Neural progenitor cell (in vitro differentiated cells): ENCODE data around the gene SLC20A1. TPM values are rescaled to one million over a fixed set of nuclear protein-coding genes. Genes with fewer than 3 reads are reported as not detected.

Experiments
- DNase-seq: peaks from one replicate; pipeline ENCODE4 v3.0.0-alpha.2; 2016; ENCODE audit warnings: low spot score
- H2AFZ ChIP-seq: fragments of 200-600 bp; sonication (generic); replicated peaks from 2 replicates; pipeline ENCODE4 v1.6.1; 2016; ENCODE audit warnings: antibody characterized with exemption
- H3F3A ChIP-seq: fragments of 200-600 bp; sonication (generic); 2 replicates; pipeline ENCODE4 v1.6.1; 2016; ENCODE audit warnings: antibody characterized with exemption, low read depth
- H3K27ac ChIP-seq: fragments of 200-600 bp; sonication (generic); 2 replicates; pipeline ENCODE4 v1.5.1; 2016; ENCODE audit warnings: mild to moderate bottlenecking
- H3K27me3 ChIP-seq: fragments of 200-600 bp; sonication (generic); 2 replicates; pipeline ENCODE4 v1.6.1; 2016; ENCODE audit warnings: mild to moderate bottlenecking, moderate library complexity
- H3K36me3 ChIP-seq: fragments of 200-600 bp; sonication (generic); 2 replicates; pipeline ENCODE4 v1.5.1; 2016
- H3K4me1 ChIP-seq: fragments of 200-600 bp; sonication (generic); 2 replicates; pipeline ENCODE4 v1.6.1; 2016; ENCODE audit warnings: mixed run types
- H3K4me2 ChIP-seq: fragments of 200-600 bp; sonication (generic); 2 replicates; pipeline ENCODE4 v1.6.1; 2016
- H3K4me3 ChIP-seq: fragments of 200-600 bp; sonication (generic); 2 replicates; pipeline ENCODE4 v1.5.1; 2016
- H3K79me2 ChIP-seq: fragments of 200-600 bp; sonication (generic); 2 replicates; pipeline ENCODE4 v1.6.1; 2016; ENCODE audit warnings: low read depth
- H3K9ac ChIP-seq: fragments of 200-600 bp; sonication (generic); 2 replicates; pipeline ENCODE4 v1.6.1; 2016
- H3K9me3 ChIP-seq: fragments of 200-600 bp; sonication (generic); 2 replicates; pipeline ENCODE4 v1.5.1; 2016; ENCODE audit warnings: low read depth
- H4K20me1 ChIP-seq: fragments of 200-600 bp; sonication (generic); 2 replicates; pipeline ENCODE4 v1.6.1; 2016; ENCODE audit warnings: low read depth
- H3K27ac Mint-ChIP-seq: 3 replicates; pipeline ENCODE4 v1.8.0; 2021; ENCODE audit warnings: mixed read lengths
- H3K27me3 Mint-ChIP-seq: 2 replicates; pipeline ENCODE4 v1.8.0; 2022; ENCODE audit warnings: low read depth, mild to moderate bottlenecking, inconsistent platforms, moderate library complexity, mixed read lengths; ENCODE audit not compliant: insufficient read depth
- H3K36me3 Mint-ChIP-seq: 3 replicates; pipeline ENCODE4 v1.8.0; 2021; ENCODE audit warnings: mixed read lengths
- H3K4me1 Mint-ChIP-seq: 3 replicates; pipeline ENCODE4 v1.8.0; 2021; ENCODE audit warnings: mixed read lengths
- H3K4me3 Mint-ChIP-seq: 3 replicates; pipeline ENCODE4 v1.8.0; 2021; ENCODE audit warnings: mild to moderate bottlenecking, moderate library complexity, mixed read lengths
- H3K9me3 Mint-ChIP-seq: 3 replicates; pipeline ENCODE4 v1.8.0; 2020; ENCODE audit warnings: mixed read lengths
- EZH2 ChIP-seq: fragments of 200-600 bp; sonication (generic); IDR thresholded peaks from 2 replicates; pipeline ENCODE4 v1.6.1; 2017; ENCODE audit warnings: antibody characterized with exemption, mild to moderate bottlenecking, moderate library complexity
- EZH2phosphoT487 ChIP-seq: fragments of 200-600 bp; sonication (generic); IDR thresholded peaks from 2 replicates; pipeline ENCODE4 v1.6.1; 2017; ENCODE audit warnings: antibody characterized with exemption
- total RNA-seq: library from RNA; depleted of rRNA; stranded (reverse); fragments of >200 nt; gene quantifications from 2 replicates; pipeline ENCODE4 v1.2.3, GENCODE V29; 2015; ENCODE audit warnings: low replicate concordance
- TF ChIP-seq, protein P1 (sequence below): fragments of 200-600 bp; sonication (generic); IDR thresholded peaks from 2 replicates; pipeline ENCODE4 v1.5.1; 2017; ENCODE audit warnings: antibody characterized with exemption, mild to moderate bottlenecking

SLC20A1 gene
- total RNA-seq, 1 donor from 2014 or later, result 61.1 TPM

DNA sequence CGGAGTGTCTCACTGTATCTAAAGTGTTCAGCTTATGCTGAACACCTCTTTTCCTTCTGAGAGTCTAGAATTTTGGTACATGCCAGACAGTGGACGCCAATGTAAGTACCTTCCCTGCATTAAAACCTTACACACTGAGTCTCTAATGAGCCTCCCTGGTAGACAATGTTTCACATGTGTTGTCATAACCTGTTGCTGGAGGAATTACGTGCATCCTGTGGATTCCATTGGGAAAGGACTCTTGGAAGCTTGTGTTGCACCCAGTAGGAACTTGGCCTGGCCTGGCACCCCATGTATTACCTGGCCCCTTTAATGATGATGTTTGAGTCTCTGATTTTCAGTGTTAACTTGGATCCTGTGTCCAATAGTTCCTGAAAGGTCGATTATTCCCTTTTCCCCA lies 40.8 kb upstream of the SLC20A1 start:
- Histone ChIP-seq H3K4me3 (no peak overlapping the region), H3K27me3 (no peaks in the 10 kb centered on the region), H3K4me1 (no peaks in the 10 kb centered on the region), H4K20me1 (no peaks in the 10 kb centered on the region), H3K9ac (no peak overlapping the region), H3K79me2 (no peaks in the 10 kb centered on the region), H3K9me3 (peaks cover 3% of the 10 kb centered on the region), H3K27ac (no peak overlapping the region), H2AFZ (no peak overlapping the region), H3K36me3 (no peaks in the 10 kb centered on the region), H3F3A (no peaks in the 10 kb centered on the region), H3K4me2 (no peak overlapping the region)
- DNase-seq, result no peak
- Mint-ChIP-seq H3K36me3 (no peaks in the 10 kb centered on the region), H3K9me3 (peaks cover under 1% of the 10 kb centered on the region), H3K4me3 (no peak overlapping the region), H3K27ac (no peak overlapping the region), H3K27me3 (peaks cover 6% of the 10 kb centered on the region), H3K4me1 (peaks cover 2% of the 10 kb centered on the region)
- TF ChIP-seq EZH2 (no peak), EZH2phosphoT487 (no peak)
- TF ChIP-seq, protein P1, sequence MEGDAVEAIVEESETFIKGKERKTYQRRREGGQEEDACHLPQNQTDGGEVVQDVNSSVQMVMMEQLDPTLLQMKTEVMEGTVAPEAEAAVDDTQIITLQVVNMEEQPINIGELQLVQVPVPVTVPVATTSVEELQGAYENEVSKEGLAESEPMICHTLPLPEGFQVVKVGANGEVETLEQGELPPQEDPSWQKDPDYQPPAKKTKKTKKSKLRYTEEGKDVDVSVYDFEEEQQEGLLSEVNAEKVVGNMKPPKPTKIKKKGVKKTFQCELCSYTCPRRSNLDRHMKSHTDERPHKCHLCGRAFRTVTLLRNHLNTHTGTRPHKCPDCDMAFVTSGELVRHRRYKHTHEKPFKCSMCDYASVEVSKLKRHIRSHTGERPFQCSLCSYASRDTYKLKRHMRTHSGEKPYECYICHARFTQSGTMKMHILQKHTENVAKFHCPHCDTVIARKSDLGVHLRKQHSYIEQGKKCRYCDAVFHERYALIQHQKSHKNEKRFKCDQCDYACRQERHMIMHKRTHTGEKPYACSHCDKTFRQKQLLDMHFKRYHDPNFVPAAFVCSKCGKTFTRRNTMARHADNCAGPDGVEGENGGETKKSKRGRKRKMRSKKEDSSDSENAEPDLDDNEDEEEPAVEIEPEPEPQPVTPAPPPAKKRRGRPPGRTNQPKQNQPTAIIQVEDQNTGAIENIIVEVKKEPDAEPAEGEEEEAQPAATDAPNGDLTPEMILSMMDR, result no peak

DNA sequence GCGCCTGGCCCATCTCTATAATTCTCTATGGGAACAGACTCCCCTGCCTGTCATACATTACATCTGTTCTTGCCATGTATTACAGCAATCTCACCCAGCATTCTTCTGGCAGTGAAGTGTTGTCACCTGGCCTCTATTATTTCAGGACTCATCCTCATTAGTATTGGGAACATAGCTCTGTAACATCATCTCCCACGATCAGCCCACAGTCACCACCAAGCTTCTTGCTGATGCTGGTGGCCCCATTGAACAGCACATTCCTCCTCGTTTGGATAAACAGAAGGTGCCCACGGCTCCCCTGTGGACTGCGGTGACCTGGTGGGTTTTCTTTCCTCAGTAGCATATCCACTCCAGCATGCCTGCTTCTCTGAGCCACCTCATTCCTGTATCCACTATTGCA lies 39.8 kb upstream of the SLC20A1 start:
- no peaks in the 10 kb centered on the region for H3K27me3 ChIP-seq
- H3K4me2 ChIP-seq, result no peak overlapping the region
- no peak overlapping the region for H2AFZ ChIP-seq
- no peaks in the 10 kb centered on the region for H3K36me3 ChIP-seq
- H3K27ac ChIP-seq, result no peak overlapping the region
- no peaks in the 10 kb centered on the region for H3K79me2 ChIP-seq
- H3F3A ChIP-seq, result no peaks in the 10 kb centered on the region
- H4K20me1 ChIP-seq, result no peaks in the 10 kb centered on the region
- Mint-ChIP-seq H3K4me3 (no peak overlapping the region), H3K27ac (peak overlapping the region; percentile 9), H3K9me3 (peaks cover 9% of the 10 kb centered on the region), H3K36me3 (no peaks in the 10 kb centered on the region), H3K27me3 (peaks cover 5% of the 10 kb centered on the region), H3K4me1 (no peaks in the 10 kb centered on the region)
- no peaks in the 10 kb centered on the region for H3K4me1 ChIP-seq
- H3K9me3 ChIP-seq, result peaks cover 3% of the 10 kb centered on the region
- TF ChIP-seq EZH2phosphoT487, result no peak
- TF ChIP-seq EZH2, result no peak
- TF ChIP-seq, protein P1, result no peak
- no peak for DNase-seq
- no peak overlapping the region for H3K9ac ChIP-seq
- H3K4me3 ChIP-seq, result no peak overlapping the region

DNA sequence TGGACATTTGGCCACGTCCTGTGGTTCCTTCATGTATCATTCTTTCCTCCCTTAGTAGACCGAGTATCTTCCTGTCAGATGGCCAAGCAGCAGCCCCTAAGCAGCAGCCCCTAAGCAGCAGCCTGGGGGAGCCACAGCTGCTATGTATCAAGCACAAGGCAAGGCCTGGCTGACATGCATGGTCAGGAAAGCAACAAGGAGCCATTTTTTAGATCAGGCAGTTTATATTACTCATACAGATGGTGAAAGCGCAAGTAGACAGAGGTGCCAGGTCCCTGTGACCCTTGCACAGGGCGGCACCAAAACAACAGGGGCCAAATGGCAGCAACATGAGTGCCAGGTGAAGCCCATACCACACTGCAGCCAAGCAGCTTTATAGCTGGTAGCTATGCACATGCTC lies 39.2 kb upstream of the SLC20A1 start:
- no peaks in the 10 kb centered on the region for H3K79me2 ChIP-seq
- H3K27ac Mint-ChIP-seq, result peak overlapping the region; percentile 9
- no peaks in the 10 kb centered on the region for H3K36me3 Mint-ChIP-seq
- no peak overlapping the region for H3K4me3 Mint-ChIP-seq
- DNase-seq, result no peak
- H3K9me3 Mint-ChIP-seq, result peaks cover 9% of the 10 kb centered on the region
- TF ChIP-seq EZH2phosphoT487, result no peak
- TF ChIP-seq, protein P1, result no peak
- no peak for TF ChIP-seq EZH2
- H3K9ac ChIP-seq, result no peak overlapping the region
- H3K4me3 ChIP-seq, result no peak overlapping the region
- peaks cover 3% of the 10 kb centered on the region for H3K9me3 ChIP-seq
- no peaks in the 10 kb centered on the region for H3K36me3 ChIP-seq
- no peaks in the 10 kb centered on the region for H3K4me1 Mint-ChIP-seq
- no peak overlapping the region for H3K4me2 ChIP-seq
- H3K27me3 Mint-ChIP-seq, result peaks cover 5% of the 10 kb centered on the region
- no peaks in the 10 kb centered on the region for H4K20me1 ChIP-seq
- no peaks in the 10 kb centered on the region for H3K27me3 ChIP-seq
- no peaks in the 10 kb centered on the region for H3K4me1 ChIP-seq
- H3K27ac ChIP-seq, result no peak overlapping the region
- no peaks in the 10 kb centered on the region for H3F3A ChIP-seq
- H2AFZ ChIP-seq, result no peak overlapping the region
